ENCODE data around the gene CYP2W1. TPM values are rescaled to one million over a fixed set of nuclear protein-coding genes. Genes with fewer than 3 reads are reported as not detected.
A peak's percentile ranks its signal among the peaks of the same experiment; 100 is the strongest.

Gene CYP2W1
- total and polyA plus RNA-seq, 2 experiments from 2014 or later, result 31.1 to 72.3 TPM

DNA sequence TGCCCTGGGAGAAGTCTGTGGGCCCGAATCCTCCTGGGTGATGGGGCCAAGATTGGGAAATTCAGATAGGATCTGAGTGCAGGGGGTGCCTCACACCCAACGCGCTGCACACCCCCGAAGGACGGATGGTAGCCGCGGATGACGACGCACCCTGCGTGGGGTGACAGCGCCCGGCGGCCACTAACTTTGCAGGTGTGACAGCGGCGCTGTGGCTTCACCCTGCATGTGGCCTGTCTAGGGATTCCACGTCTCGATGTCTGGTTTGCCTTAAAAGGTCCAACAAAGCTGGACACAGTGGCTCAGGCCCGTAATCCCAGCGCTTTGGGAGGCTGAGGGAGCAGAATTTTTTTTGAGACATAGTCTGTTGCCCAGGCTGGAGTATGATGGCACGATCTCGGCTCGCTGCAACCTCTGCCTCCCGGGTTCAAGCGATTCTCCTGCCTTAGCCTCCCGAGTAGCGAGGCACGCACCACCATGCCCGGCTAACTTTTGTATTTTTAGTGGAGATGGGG, 47.1 kb upstream of the CYP2W1 start:
- Histone ChIP-seq H3K9me3 (ENCODE audit: low read depth) (no peaks in the 10 kb centered on the region), H3K79me2 (no peaks in the 10 kb centered on the region), H3K4me1 (ENCODE audit: insufficient read depth) (no peaks in the 10 kb centered on the region), H3K27me3 (no peaks in the 10 kb centered on the region), H3K36me3 (replicated peaks; ENCODE audit: insufficient read depth, low read depth) (no peaks in the 10 kb centered on the region), H2AFZ (no peak overlapping the region), H3K4me2 (no peak overlapping the region), H4K20me1 (ENCODE audit: insufficient read depth, poor library complexity, severe bottlenecking) (no peaks in the 10 kb centered on the region), H3K9me2 (replicated peaks; ENCODE audit: insufficient read depth) (no peaks in the 10 kb centered on the region), H3K27ac (no peak overlapping the region), H3K4me3 (no peak overlapping the region)
- no peak for DNase-seq (ENCODE audit: low spot score)
- WGBS (ENCODE audit: low lambda C conversion rate, missing lambda C conversion rate), result 94% methylated on average over 27 of the region's 28 CpGs
- TF ChIP-seq EZH2phosphoT487 (IDR thresholded peaks at IDR 0.05; ENCODE audit: low read depth, severe bottlenecking, unreplicated experiment), result no peak
- TF ChIP-seq, protein P1, sequence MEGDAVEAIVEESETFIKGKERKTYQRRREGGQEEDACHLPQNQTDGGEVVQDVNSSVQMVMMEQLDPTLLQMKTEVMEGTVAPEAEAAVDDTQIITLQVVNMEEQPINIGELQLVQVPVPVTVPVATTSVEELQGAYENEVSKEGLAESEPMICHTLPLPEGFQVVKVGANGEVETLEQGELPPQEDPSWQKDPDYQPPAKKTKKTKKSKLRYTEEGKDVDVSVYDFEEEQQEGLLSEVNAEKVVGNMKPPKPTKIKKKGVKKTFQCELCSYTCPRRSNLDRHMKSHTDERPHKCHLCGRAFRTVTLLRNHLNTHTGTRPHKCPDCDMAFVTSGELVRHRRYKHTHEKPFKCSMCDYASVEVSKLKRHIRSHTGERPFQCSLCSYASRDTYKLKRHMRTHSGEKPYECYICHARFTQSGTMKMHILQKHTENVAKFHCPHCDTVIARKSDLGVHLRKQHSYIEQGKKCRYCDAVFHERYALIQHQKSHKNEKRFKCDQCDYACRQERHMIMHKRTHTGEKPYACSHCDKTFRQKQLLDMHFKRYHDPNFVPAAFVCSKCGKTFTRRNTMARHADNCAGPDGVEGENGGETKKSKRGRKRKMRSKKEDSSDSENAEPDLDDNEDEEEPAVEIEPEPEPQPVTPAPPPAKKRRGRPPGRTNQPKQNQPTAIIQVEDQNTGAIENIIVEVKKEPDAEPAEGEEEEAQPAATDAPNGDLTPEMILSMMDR (IDR thresholded peaks at IDR 0.05; ENCODE audit: poor library complexity), result no peak
- no peak for TF ChIP-seq EZH2 (IDR thresholded peaks at IDR 0.05; ENCODE audit: borderline replicate concordance)

- H2AFZ ChIP-seq, result no peak overlapping the region
- no peak overlapping the region for H3K4me3 ChIP-seq
- no peaks in the 10 kb centered on the region for H3K36me3 ChIP-seq (replicated peaks; ENCODE audit: insufficient read depth, low read depth)
- H3K79me2 ChIP-seq, result peaks cover 4% of the 10 kb centered on the region
- H3K27ac ChIP-seq, result no peak overlapping the region
- no peaks in the 10 kb centered on the region for H3K27me3 ChIP-seq
- WGBS (ENCODE audit: low lambda C conversion rate, missing lambda C conversion rate), result 80% methylated on average over 13 of the region's 22 CpGs
- H3K4me2 ChIP-seq, result no peak overlapping the region
- H4K20me1 ChIP-seq (ENCODE audit: insufficient read depth, poor library complexity, severe bottlenecking), result no peaks in the 10 kb centered on the region
- no peaks in the 10 kb centered on the region for H3K9me2 ChIP-seq (replicated peaks; ENCODE audit: insufficient read depth)
- TF ChIP-seq, protein P1 (IDR thresholded peaks at IDR 0.05; ENCODE audit: poor library complexity), result no peak
- TF ChIP-seq EZH2 (IDR thresholded peaks at IDR 0.05; ENCODE audit: borderline replicate concordance) (no peak), EZH2phosphoT487 (IDR thresholded peaks at IDR 0.05; ENCODE audit: low read depth, severe bottlenecking, unreplicated experiment) (no peak)
- DNase-seq (ENCODE audit: low spot score), result peak; percentile 8
- H3K4me1 ChIP-seq (ENCODE audit: insufficient read depth), result no peaks in the 10 kb centered on the region
- no peaks in the 10 kb centered on the region for H3K9me3 ChIP-seq (ENCODE audit: low read depth)
Observed at GRCh38 chr7:936386-937054, 46.5 kb upstream of the CYP2W1 start.

GRCh38 chr7:937856-938484, 45.0 kb upstream of the CYP2W1 start:
- WGBS (ENCODE audit: low lambda C conversion rate, missing lambda C conversion rate), result 91% methylated on average over 16 of the region's 16 CpGs

More at GRCh38 chr7:937856-938484, 45.0 kb upstream of the CYP2W1 start:
- Histone ChIP-seq H3K4me2 (no peak overlapping the region), H3K36me3 (replicated peaks; ENCODE audit: insufficient read depth, low read depth) (no peaks in the 10 kb centered on the region), H3K27me3 (peaks cover 3% of the 10 kb centered on the region), H3K9me3 (ENCODE audit: low read depth) (no peaks in the 10 kb centered on the region), H3K27ac (no peak overlapping the region), H3K4me1 (ENCODE audit: insufficient read depth) (no peaks in the 10 kb centered on the region), H2AFZ (no peak overlapping the region), H3K9me2 (replicated peaks; ENCODE audit: insufficient read depth) (no peaks in the 10 kb centered on the region), H4K20me1 (ENCODE audit: insufficient read depth, poor library complexity, severe bottlenecking) (no peaks in the 10 kb centered on the region), H3K4me3 (no peak overlapping the region), H3K79me2 (peaks cover 4% of the 10 kb centered on the region)
- no peak for DNase-seq (ENCODE audit: low spot score)
- TF ChIP-seq, protein P1 (IDR thresholded peaks at IDR 0.05; ENCODE audit: poor library complexity), result no peak
- no peak for TF ChIP-seq EZH2 (IDR thresholded peaks at IDR 0.05; ENCODE audit: borderline replicate concordance)
- no peak for TF ChIP-seq EZH2phosphoT487 (IDR thresholded peaks at IDR 0.05; ENCODE audit: low read depth, severe bottlenecking, unreplicated experiment)
